IMR-90 (cell line): ENCODE measurements around the gene SYT3. TPM values are rescaled to one million over a fixed set of nuclear protein-coding genes. Genes with fewer than 3 reads are reported as not detected.
"Not testable (repeated sequence)": the region's sequence is repeated elsewhere in the genome, so short reads cannot be mapped to it uniquely, and the experiment has no call there.

ENCODE experiments used
- ATAC-seq: fragments of 200-7000 bp; cut with Tn5 transposase; 2 replicates; pipeline ENCODE4 v1.9.1; 2020; ENCODE audit warnings: low read depth, mild to moderate bottlenecking, moderate library complexity
- BruUV-seq: library from RNA; stranded (reverse); fragments of 400-500 nt; replicated peaks from 2 replicates; lab custom pipeline; 2021; lab: Mats Ljungman, UMichigan
- CTCF ChIA-PET: fragments of 300-600 bp; formaldehyde crosslinking; extraction: SDS; loops from one replicate; lab custom pipeline; 2021; ENCODE audit warnings: antibody characterized with exemption; lab: Yijun Ruan, JAX
- POLR2A ChIA-PET: fragments of 300-600 bp; sonication (Branson Sonifier 250); formaldehyde crosslinking; loops from one replicate; lab custom pipeline; 2022; ENCODE audit warnings: antibody characterized with exemption; ENCODE audit not compliant: unreplicated experiment; lab: Charles Lee
- DNase-seq: peaks from one replicate; pipeline ENCODE4 v3.0.0; 2013
- H2AFZ ChIP-seq: replicated peaks from 2 replicates; pipeline ENCODE3; 2013; ENCODE audit warnings: low read length, mild to moderate bottlenecking; ENCODE audit not compliant: poor library complexity
- H2AK5ac ChIP-seq: 2 replicates; pipeline ENCODE4 v1.6.1; 2013; ENCODE audit warnings: low read depth, low read length, inconsistent platforms
- H2AK9ac ChIP-seq: replicated peaks from 2 replicates; pipeline ENCODE3; 2013; ENCODE audit warnings: mild to moderate bottlenecking, low read depth, low read length, moderate library complexity; ENCODE audit not compliant: poor library complexity
- H2BK120ac ChIP-seq: 2 replicates; pipeline ENCODE4 v1.6.1; 2013; ENCODE audit warnings: low read depth, low read length, inconsistent platforms
- H2BK15ac ChIP-seq: 3 replicates; pipeline ENCODE4 v1.6.1; 2013; ENCODE audit warnings: low read depth, low read length, inconsistent platforms
- H2BK20ac ChIP-seq: 2 replicates; pipeline ENCODE4 v1.6.1; 2013; ENCODE audit warnings: low read depth, mild to moderate bottlenecking, inconsistent platforms, low read length, moderate library complexity
- H2BK5ac ChIP-seq: 2 replicates; pipeline ENCODE4 v1.6.1; 2013; ENCODE audit warnings: mild to moderate bottlenecking, low read depth, low read length, inconsistent platforms; ENCODE audit not compliant: poor library complexity, severe bottlenecking
- H3K14ac ChIP-seq: replicated peaks from 2 replicates; pipeline ENCODE4 v1.6.1; 2013; ENCODE audit warnings: low read depth, low read length, inconsistent platforms
- H3K18ac ChIP-seq: 2 replicates; pipeline ENCODE4 v1.6.1; 2013; ENCODE audit warnings: low read depth, low read length, control low read depth
- H3K23ac ChIP-seq: 2 replicates; pipeline ENCODE4 v1.6.1; 2013; ENCODE audit warnings: low read depth, low read length, inconsistent platforms
- H3K27ac ChIP-seq: 2 replicates; pipeline ENCODE4 v1.5.1; 2013; ENCODE audit warnings: mild to moderate bottlenecking, control low read depth, low read length; ENCODE audit not compliant: insufficient read depth
- H3K27me3 ChIP-seq: 2 replicates; pipeline ENCODE4 v1.6.1; 2013; ENCODE audit warnings: low read length; ENCODE audit not compliant: control insufficient read depth, insufficient read depth
- H3K36me3 ChIP-seq: 2 replicates; pipeline ENCODE4 v1.6.1; 2013; ENCODE audit warnings: low read length, mixed read lengths; ENCODE audit not compliant: control insufficient read depth, insufficient read depth
- H3K4ac ChIP-seq: 2 replicates; pipeline ENCODE4 v1.6.1; 2013; ENCODE audit warnings: low read depth, low read length, inconsistent platforms
- H3K4me1 ChIP-seq: 2 replicates; pipeline ENCODE4 v1.6.1; 2013; ENCODE audit warnings: low read length, mixed read lengths; ENCODE audit not compliant: control insufficient read depth, insufficient read depth
- H3K4me2 ChIP-seq: 2 replicates; pipeline ENCODE4 v1.6.1; 2013; ENCODE audit warnings: low read depth, mild to moderate bottlenecking, control low read depth, low read length, moderate library complexity
- H3K4me3 ChIP-seq: 2 replicates; pipeline ENCODE4 v1.5.1; 2013; ENCODE audit warnings: low read depth, mild to moderate bottlenecking, control low read depth, low read length, moderate library complexity; ENCODE audit not compliant: insufficient read depth
- H3K56ac ChIP-seq: 2 replicates; pipeline ENCODE4 v1.6.1; 2013; ENCODE audit warnings: low read length, inconsistent platforms; ENCODE audit not compliant: insufficient read depth; ENCODE audit errors: extremely low read depth
- H3K79me1 ChIP-seq, 2 experiments: 2 replicates each; pipeline ENCODE4 v1.6.1; 2013; ENCODE audit warnings: low read length in 2 of 2, inconsistent platforms in 1 of 2, low read depth in 1 of 2
- H3K9ac ChIP-seq: 2 replicates; pipeline ENCODE4 v1.6.1; 2013; ENCODE audit warnings: low read depth, low read length, control low read depth
- H3K9me1 ChIP-seq: 2 replicates; pipeline ENCODE4 v1.6.1; 2013; ENCODE audit warnings: low read length, inconsistent platforms; ENCODE audit not compliant: insufficient read depth
- H3K9me3 ChIP-seq: 2 replicates; pipeline ENCODE4 v1.6.1; 2013; ENCODE audit warnings: low read length; ENCODE audit not compliant: control insufficient read depth, insufficient read depth
- H4K20me1 ChIP-seq: 2 replicates; pipeline ENCODE4 v1.6.1; 2013; ENCODE audit warnings: low read length, inconsistent platforms; ENCODE audit not compliant: insufficient read depth
- H4K5ac ChIP-seq: 2 replicates; pipeline ENCODE4 v1.6.1; 2013; ENCODE audit warnings: mild to moderate bottlenecking, low read depth, low read length, control low read depth
- H4K8ac ChIP-seq, 2 experiments: 2 replicates each; pipeline ENCODE4 v1.6.1; 2013; ENCODE audit warnings: low read depth in 2 of 2, low read length in 2 of 2, control low read depth in 1 of 2, inconsistent platforms in 1 of 2
- H4K91ac ChIP-seq: 2 replicates; pipeline ENCODE4 v1.6.1; 2013; ENCODE audit warnings: low read depth, low read length, inconsistent platforms; ENCODE audit not compliant: insufficient read depth
- WGBS, 2 experiments: methylation state at CpG; one replicate each; pipeline versions ENCODE4 v1.1.5 to v1.1.7; 2013; ENCODE audit warnings: missing lambda C conversion rate in 2 of 2; ENCODE audit not compliant: insufficient read length in 1 of 2; ENCODE audit errors: extremely low coverage in 2 of 2; 5-methylcytosine and 5-hydroxymethylcytosine counted together
- dilution Hi-C: fragments of 300-500 bp; cut with HindIII; formaldehyde crosslinking; loops from one replicate; pipeline ENCODE4 v1.14.3; 2018; ENCODE audit warnings: low sequenced_read_pairs; ENCODE audit not compliant: unreplicated experiment
- in situ Hi-C: fragments of 300-500 bp; cut with MboI; formaldehyde crosslinking; loops from 3 replicates; pipeline ENCODE4 v1.14.3; 2019; ENCODE audit warnings: low sequenced_read_pairs, inconsistent platforms, mixed read lengths
- intact Hi-C: fragments of 100-400 bp; cut with micrococcal nuclease; formaldehyde crosslinking; loops from 2 replicates; pipeline ENCODE4 v1.10.0; 2022
- polyA plus RNA-seq, 3 experiments: library from polyadenylated mRNA; depleted of rRNA; stranded (reverse); fragments of >200 nt; gene quantifications; 2 replicates each; pipeline ENCODE4 v1.2.3, GENCODE V29; 2012; ENCODE audit warnings: low replicate concordance in 1 of 3
- total RNA-seq: library from RNA; depleted of rRNA; stranded (reverse); fragments of >200 nt; gene quantifications from 2 replicates; pipeline ENCODE4 v1.2.3, GENCODE V29; 2012

Gene SYT3
- total and polyA plus RNA-seq, 2 of the 4 experiments (the other 2 are of a cell fraction) = 0.05 TPM; not detected in 1

DNA sequence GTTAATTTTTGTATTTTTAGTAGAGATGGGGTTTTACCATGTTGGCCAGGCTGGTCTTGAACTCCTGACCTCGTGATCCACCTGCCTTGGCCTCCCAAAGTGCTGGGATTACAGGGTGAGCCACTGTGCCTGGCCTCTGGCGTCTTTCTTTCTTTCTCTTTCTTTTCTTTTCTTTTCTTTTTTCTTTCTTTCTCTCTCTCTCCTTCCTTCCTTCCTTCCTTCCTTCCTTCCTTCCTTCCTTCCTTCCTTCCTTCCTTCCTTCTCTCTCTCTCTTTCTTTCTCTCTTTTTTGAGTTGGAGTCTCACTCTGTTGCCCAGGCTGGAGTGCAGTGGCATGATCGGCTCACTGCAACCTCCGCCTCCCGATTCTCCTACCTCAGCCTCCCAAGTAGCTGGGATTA, 20.5 kb downstream of the SYT3 start:
- H2BK5ac ChIP-seq, H3K4me1 ChIP-seq, H3K4me3 ChIP-seq, H3K9me3 ChIP-seq, H3K56ac ChIP-seq, DNase-seq, H3K14ac ChIP-seq, H3K4me2 ChIP-seq, H2AFZ ChIP-seq, in situ Hi-C loops, dilution Hi-C loops, H3K18ac ChIP-seq, H4K8ac ChIP-seq, H3K27me3 ChIP-seq, POLR2A ChIA-PET, ATAC-seq, H4K20me1 ChIP-seq, intact Hi-C loops, H4K5ac ChIP-seq, H3K23ac ChIP-seq, H2BK15ac ChIP-seq, H3K36me3 ChIP-seq, H3K4ac ChIP-seq, H3K9ac ChIP-seq, H3K9me1 ChIP-seq, H4K91ac ChIP-seq, BruUV-seq, H2BK20ac ChIP-seq, H2BK120ac ChIP-seq, H3K79me1 ChIP-seq, H2AK5ac ChIP-seq, H3K27ac ChIP-seq, H2AK9ac ChIP-seq, CTCF ChIA-PET: not testable (repeated sequence)
- WGBS, 2 experiments = 92% methylated on average over 3 of the region's 5 CpGs; no CpG with 5 or more reads in 1 of the 2 experiments

DNA sequence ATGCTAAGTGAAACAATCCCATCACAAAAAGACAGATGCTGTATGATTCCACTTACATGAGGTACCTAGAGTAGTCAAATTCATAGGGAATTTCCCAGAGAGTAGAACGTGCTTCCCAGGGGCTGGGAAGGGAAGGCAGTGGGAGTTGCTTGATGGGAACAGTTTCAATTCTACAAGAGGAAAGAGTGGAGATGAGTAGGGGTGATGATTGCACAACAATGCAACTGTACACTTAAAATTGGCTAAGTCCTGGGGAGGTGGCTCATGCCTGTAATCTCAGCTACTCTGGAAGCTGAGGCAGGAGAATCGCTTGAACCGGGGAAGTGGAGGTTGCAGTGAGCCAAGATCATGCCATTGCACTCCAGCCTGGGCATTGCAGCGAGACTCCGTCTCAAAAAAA, 21.3 kb downstream of the SYT3 start:
- DNase-seq, H3K14ac ChIP-seq, intact Hi-C loops, H3K27ac ChIP-seq, H3K4ac ChIP-seq, H3K36me3 ChIP-seq, H3K56ac ChIP-seq, CTCF ChIA-PET, H2BK15ac ChIP-seq, in situ Hi-C loops, H3K9me1 ChIP-seq, H3K18ac ChIP-seq, H3K9me3 ChIP-seq, H2AFZ ChIP-seq, H2AK5ac ChIP-seq, H3K23ac ChIP-seq, H4K5ac ChIP-seq, dilution Hi-C loops, H3K4me2 ChIP-seq, H2BK5ac ChIP-seq, H3K4me1 ChIP-seq, POLR2A ChIA-PET, H4K91ac ChIP-seq, H2BK20ac ChIP-seq, H4K20me1 ChIP-seq, H3K9ac ChIP-seq, H2BK120ac ChIP-seq, BruUV-seq, H3K27me3 ChIP-seq, H3K4me3 ChIP-seq, ATAC-seq, H2AK9ac ChIP-seq, H3K79me1 ChIP-seq, H4K8ac ChIP-seq: not testable (repeated sequence)
- WGBS, 2 experiments = no CpG with 5 or more reads among the region's 5 CpGs
